Esophagus muscularis mucosa (tissue), 4 donors: ENCODE measurements around the gene PRR35. TPM values are rescaled to one million over a fixed set of nuclear protein-coding genes. Genes with fewer than 3 reads are reported as not detected.

Source experiments
- DNase-seq: peaks from one replicate; pipeline ENCODE4 v3.0.0-alpha.2; 2017; ENCODE audit errors: extremely low spot score
- H3K27ac ChIP-seq, 4 donors: fragments of 200-600 bp; sonication (generic); replicated peaks in 1 of 4; 1 replicate in 3 of 4; 2 replicates in 1 of 4; pipeline ENCODE4 v1.5.1; 2016 to 2019; ENCODE audit warnings: mild to moderate bottlenecking in 1 of 4
- H3K27me3 ChIP-seq, 4 donors: fragments of 200-600 bp; sonication (generic); one replicate each; pipeline versions ENCODE4 v1.5.1 to v1.6.0; 2016 to 2019
- H3K36me3 ChIP-seq, 4 donors: fragments of 200-600 bp; sonication (generic); one replicate each; pipeline ENCODE4 v1.5.1; 2016 to 2019
- H3K4me1 ChIP-seq, 4 donors: fragments of 200-600 bp; sonication (generic); one replicate each; pipeline ENCODE4 v1.5.1; 2016 to 2019
- H3K4me3 ChIP-seq, 4 donors: fragments of 200-600 bp; sonication (generic); 1 replicate in 2 of 4; 2 replicates in 2 of 4; pipeline ENCODE4 v1.5.1; 2016 to 2019; ENCODE audit warnings: mild to moderate bottlenecking in 4 of 4, moderate library complexity in 1 of 4
- H3K9me3 ChIP-seq, 4 donors: fragments of 200-600 bp; sonication (generic); 1 replicate in 3 of 4; 2 replicates in 1 of 4; pipeline ENCODE4 v1.5.1; 2016 to 2019
- EP300 ChIP-seq: sonication (generic); formaldehyde crosslinking; IDR thresholded peaks from one replicate; pipeline ENCODE4 v1.6.1; 2017; ENCODE audit warnings: antibody characterized with exemption
- POLR2A ChIP-seq: fragments of 450-650 bp; IDR thresholded peaks from one replicate; pipeline ENCODE4 v1.6.1; 2017; ENCODE audit warnings: antibody characterized with exemption, moderate library complexity, mild to moderate bottlenecking, low read depth
- POLR2AphosphoS5 ChIP-seq, 2 donors: sonication (generic); formaldehyde crosslinking; IDR thresholded peaks; one replicate each; pipeline ENCODE4 v1.6.1; 2017; ENCODE audit warnings: antibody characterized with exemption in 2 of 2
- WGBS: methylation state at CpG from one replicate; pipeline ENCODE4 v1.1.5; 2018; 5-methylcytosine and 5-hydroxymethylcytosine counted together
- intact Hi-C: fragments of 100-400 bp; cut with DNase I; formaldehyde crosslinking; loops from one replicate; pipeline ENCODE4 v1.15.1; 2023
- total RNA-seq, 4 donors: library from RNA; depleted of rRNA; stranded (reverse); fragments of >200 nt; gene quantifications; one replicate each; pipeline versions ENCODE4 v1.1.0 to v1.2.1, GENCODE V29; 2016
- TF ChIP-seq, protein P1 (sequence below), 3 experiments: fragments of 200-600 bp in 2 of 3; fragments of 450-650 bp in 1 of 3; sonication (generic) in 2 of 3; IDR thresholded peaks; one replicate each; pipeline ENCODE4 v1.5.1; 2017 to 2019; ENCODE audit warnings: antibody characterized with exemption in 3 of 3, mild to moderate bottlenecking in 2 of 3, moderate library complexity in 1 of 3

The PRR35 gene
- total RNA-seq, 4 donors from 2014 or later, result not detected

DNA sequence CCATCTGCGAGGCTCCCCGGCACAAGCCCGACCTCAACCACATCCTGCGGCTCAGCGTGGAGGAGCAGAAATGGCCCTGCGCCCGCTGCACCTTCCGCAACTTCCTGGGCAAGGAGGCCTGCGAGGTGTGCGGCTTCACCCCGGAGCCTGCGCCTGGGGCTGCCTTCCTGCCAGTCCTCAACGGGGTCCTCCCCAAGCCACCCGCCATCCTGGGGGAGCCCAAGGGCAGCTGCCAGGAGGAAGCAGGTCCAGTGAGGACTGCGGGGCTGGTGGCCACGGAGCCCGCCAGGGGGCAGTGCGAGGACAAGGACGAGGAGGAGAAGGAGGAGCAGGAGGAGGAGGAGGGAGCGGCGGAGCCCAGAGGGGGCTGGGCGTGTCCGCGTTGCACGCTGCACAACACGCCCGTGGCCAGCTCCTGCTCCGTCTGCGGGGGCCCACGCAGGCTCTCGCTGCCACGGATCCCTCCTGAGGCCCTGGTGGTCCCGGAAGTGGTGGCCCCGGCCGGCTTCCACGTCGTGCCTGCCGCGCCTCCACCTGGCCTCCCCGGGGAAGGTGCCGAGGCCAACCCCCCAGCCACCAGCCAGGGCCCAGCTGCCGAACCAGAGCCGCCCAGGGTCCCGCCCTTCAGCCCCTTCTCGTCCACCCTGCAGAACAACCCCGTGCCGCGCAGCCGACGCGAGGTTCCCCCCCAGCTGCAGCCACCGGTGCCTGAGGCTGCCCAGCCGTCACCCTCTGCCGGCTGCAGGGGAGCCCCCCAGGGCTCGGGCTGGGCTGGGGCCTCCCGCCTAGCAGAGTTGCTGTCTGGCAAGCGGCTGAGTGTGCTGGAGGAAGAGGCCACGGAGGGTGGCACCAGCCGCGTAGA, 13.1 kb upstream of the PRR35 start:
- Histone ChIP-seq H3K27ac (no peak overlapping the region), H3K9me3 (no peaks in the 10 kb centered on the region), H3K4me1 (peaks cover 0 to 7% (median 3%) of the 10 kb centered on the region in 4 donors), H3K4me3 (peak overlapping the region in 1 of 4 donors; percentile 23), H3K27me3 (no peaks in the 10 kb centered on the region), H3K36me3 (peaks cover 17 to 71% (median 56%) of the 10 kb centered on the region in 4 donors)
- DNase-seq, result no peak
- TF ChIP-seq, protein P1, sequence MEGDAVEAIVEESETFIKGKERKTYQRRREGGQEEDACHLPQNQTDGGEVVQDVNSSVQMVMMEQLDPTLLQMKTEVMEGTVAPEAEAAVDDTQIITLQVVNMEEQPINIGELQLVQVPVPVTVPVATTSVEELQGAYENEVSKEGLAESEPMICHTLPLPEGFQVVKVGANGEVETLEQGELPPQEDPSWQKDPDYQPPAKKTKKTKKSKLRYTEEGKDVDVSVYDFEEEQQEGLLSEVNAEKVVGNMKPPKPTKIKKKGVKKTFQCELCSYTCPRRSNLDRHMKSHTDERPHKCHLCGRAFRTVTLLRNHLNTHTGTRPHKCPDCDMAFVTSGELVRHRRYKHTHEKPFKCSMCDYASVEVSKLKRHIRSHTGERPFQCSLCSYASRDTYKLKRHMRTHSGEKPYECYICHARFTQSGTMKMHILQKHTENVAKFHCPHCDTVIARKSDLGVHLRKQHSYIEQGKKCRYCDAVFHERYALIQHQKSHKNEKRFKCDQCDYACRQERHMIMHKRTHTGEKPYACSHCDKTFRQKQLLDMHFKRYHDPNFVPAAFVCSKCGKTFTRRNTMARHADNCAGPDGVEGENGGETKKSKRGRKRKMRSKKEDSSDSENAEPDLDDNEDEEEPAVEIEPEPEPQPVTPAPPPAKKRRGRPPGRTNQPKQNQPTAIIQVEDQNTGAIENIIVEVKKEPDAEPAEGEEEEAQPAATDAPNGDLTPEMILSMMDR (IDR thresholded peaks at IDR 0.05), result peak; percentile 30 to 44 (median 32)
- no peak for TF ChIP-seq POLR2A
- intact Hi-C loops, result no loop called here
- WGBS, result 79% methylated on average over 41 of the region's 60 CpGs

DNA sequence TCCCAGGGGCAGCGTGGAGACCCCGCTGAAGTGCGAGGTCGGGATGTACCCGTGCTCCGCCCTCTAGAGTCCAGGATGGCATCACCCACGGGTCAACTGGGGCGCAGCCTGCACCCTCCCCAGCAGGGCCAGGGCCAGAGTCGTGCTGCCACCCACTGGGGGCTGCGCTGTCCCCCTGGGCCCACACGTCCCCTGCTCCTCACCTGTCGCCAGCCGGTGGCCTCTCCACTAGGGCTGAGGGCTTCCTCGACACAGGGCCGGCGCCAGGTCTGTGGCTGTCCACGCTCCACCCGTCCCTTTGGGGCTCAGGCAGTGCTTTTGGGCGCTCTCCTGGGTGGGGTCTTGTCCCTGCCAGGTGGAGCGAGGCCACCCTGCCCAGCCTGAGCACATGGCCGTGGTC, 11.6 kb upstream of the PRR35 start:
- intact Hi-C loops, result no loop called here
- H3K36me3 ChIP-seq, result peaks cover 25 to 82% (median 65%) of the 10 kb centered on the region in 4 donors
- no peak overlapping the region for H3K27ac ChIP-seq
- no peak overlapping the region for H3K4me3 ChIP-seq
- H3K9me3 ChIP-seq, result no peaks in the 10 kb centered on the region
- TF ChIP-seq, protein P1 (IDR thresholded peaks at IDR 0.05), result no peak
- no peak for TF ChIP-seq POLR2AphosphoS5 (IDR thresholded peaks at IDR 0.05)
- TF ChIP-seq EP300, result no peak
- TF ChIP-seq POLR2A, result no peak
- H3K27me3 ChIP-seq, result no peaks in the 10 kb centered on the region
- DNase-seq, result no peak
- no CpG with 5 or more reads among the region's 21 CpGs for WGBS
- H3K4me1 ChIP-seq, result peaks cover 0 to 7% (median 3%) of the 10 kb centered on the region in 4 donors

DNA sequence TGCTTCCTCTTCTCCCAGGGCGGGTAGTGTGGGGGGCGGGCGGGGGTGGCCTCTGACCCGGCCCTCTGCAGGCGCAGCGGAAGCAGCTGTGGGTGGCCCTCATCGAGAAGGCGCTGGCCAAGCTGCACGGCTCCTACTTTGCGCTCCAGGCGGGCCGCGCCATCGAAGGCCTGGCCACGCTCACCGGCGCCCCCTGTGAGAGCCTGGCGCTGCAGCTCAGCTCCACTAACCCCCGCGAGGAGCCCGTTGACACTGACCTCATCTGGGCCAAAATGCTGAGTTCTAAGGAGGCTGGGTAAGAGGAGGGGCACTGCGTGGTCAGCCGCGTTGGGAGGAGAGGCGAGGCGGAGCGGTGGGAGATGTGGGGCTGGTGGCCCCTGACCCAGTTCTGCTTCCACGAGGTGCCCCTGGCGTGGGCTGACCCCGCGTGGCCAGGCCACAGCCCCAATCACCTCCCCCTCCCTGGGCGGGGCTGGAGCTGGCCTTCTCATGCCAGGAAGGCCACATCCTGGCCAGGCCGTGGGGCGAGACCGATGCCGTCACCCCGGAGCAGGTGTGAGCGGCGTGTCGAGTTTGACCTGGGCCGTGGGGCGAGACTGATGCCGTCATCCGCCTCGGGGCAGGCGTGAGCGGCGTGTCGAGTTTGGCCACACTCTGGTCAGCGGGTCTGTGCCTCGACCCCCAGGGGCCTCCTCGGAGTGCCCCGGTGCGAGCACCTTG, 10.5 kb upstream of the PRR35 start:
- Histone ChIP-seq H3K9me3 (no peaks in the 10 kb centered on the region), H3K4me3 (no peak overlapping the region), H3K4me1 (peaks cover 0 to 7% (median 3%) of the 10 kb centered on the region in 4 donors), H3K27ac (no peak overlapping the region), H3K27me3 (no peaks in the 10 kb centered on the region), H3K36me3 (peaks cover 25 to 88% (median 68%) of the 10 kb centered on the region in 4 donors)
- TF ChIP-seq, protein P1 (IDR thresholded peaks at IDR 0.05), result no peak
- TF ChIP-seq EP300 (no peak), POLR2AphosphoS5 (IDR thresholded peaks at IDR 0.05) (no peak), POLR2A (no peak)
- 95% methylated on average over 40 of the region's 54 CpGs for WGBS
- intact Hi-C loops, result no loop called here
- DNase-seq, result no peak

DNA sequence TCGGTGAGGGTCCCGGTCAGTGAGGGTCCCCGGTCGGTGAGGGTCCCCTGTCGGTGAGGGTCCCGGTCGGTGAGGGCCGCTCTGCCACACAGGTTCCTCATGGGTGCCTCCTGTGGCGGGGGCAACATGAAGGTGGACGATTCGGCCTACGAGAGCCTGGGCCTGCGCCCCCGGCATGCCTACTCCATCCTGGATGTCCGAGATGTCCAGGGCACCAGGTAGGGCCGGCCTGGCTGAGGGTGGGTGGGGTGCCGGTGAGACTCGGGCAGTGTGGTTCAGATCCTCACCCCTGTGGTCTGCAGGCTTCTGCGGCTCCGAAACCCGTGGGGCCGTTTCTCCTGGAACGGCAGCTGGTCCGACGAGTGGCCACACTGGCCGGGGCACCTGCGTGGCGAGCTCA, 9.0 kb upstream of the PRR35 start:
- intact Hi-C loops, result no loop called here
- WGBS, result 100% methylated on average over 1 of the region's 28 CpGs
- no peaks in the 10 kb centered on the region for H3K27me3 ChIP-seq
- no peak for DNase-seq
- H3K9me3 ChIP-seq, result no peaks in the 10 kb centered on the region
- no peak overlapping the region for H3K4me3 ChIP-seq
- TF ChIP-seq EP300 (no peak), POLR2A (no peak)
- TF ChIP-seq, protein P1 (IDR thresholded peaks at IDR 0.05), result no peak
- H3K4me1 ChIP-seq, result peaks cover 0 to 7% (median 3%) of the 10 kb centered on the region in 4 donors
- peaks cover 25 to 78% (median 66%) of the 10 kb centered on the region in 4 donors for H3K36me3 ChIP-seq
- no peak overlapping the region for H3K27ac ChIP-seq
